Neural progenitor cell (in vitro differentiated cells): ENCODE data around the gene SLC17A8.
"Not testable (repeated sequence)": the region's sequence is repeated elsewhere in the genome, so short reads cannot be mapped to it uniquely, and the experiment has no call there.

Experiments
- EZH2 ChIP-seq: fragments of 200-600 bp; sonication (generic); IDR thresholded peaks from 2 replicates; pipeline ENCODE4 v1.6.1; 2017; ENCODE audit warnings: antibody characterized with exemption, mild to moderate bottlenecking, moderate library complexity
- EZH2phosphoT487 ChIP-seq: fragments of 200-600 bp; sonication (generic); IDR thresholded peaks from 2 replicates; pipeline ENCODE4 v1.6.1; 2017; ENCODE audit warnings: antibody characterized with exemption
- TF ChIP-seq, protein P1 (sequence below): fragments of 200-600 bp; sonication (generic); IDR thresholded peaks from 2 replicates; pipeline ENCODE4 v1.5.1; 2017; ENCODE audit warnings: antibody characterized with exemption, mild to moderate bottlenecking

DNA sequence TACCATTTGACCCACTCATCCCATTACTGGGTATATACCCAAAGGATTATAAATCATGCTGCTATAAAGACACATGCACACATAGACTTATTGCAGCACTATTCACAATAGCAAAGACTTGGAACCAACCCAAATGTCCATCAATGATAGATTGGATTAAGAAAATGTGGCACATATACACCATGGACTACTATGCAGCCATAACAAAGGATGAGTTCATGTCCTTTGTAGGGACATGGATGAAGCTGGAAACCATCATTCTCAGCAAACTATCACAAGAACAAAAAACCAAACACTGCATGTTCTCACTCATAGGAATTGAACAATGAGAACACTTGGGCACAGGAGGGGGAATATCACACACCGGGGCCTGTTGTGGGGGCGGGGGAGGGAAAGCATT is 14.0 kb upstream of the SLC17A8 start:
- TF ChIP-seq, protein P1, sequence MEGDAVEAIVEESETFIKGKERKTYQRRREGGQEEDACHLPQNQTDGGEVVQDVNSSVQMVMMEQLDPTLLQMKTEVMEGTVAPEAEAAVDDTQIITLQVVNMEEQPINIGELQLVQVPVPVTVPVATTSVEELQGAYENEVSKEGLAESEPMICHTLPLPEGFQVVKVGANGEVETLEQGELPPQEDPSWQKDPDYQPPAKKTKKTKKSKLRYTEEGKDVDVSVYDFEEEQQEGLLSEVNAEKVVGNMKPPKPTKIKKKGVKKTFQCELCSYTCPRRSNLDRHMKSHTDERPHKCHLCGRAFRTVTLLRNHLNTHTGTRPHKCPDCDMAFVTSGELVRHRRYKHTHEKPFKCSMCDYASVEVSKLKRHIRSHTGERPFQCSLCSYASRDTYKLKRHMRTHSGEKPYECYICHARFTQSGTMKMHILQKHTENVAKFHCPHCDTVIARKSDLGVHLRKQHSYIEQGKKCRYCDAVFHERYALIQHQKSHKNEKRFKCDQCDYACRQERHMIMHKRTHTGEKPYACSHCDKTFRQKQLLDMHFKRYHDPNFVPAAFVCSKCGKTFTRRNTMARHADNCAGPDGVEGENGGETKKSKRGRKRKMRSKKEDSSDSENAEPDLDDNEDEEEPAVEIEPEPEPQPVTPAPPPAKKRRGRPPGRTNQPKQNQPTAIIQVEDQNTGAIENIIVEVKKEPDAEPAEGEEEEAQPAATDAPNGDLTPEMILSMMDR = not testable (repeated sequence)
- not testable (repeated sequence) for TF ChIP-seq EZH2, EZH2phosphoT487
